ENCODE measurements around the gene DCD. TPM values are rescaled to one million over a fixed set of nuclear protein-coding genes. Genes with fewer than 3 reads are reported as not detected.
"Not testable (repeated sequence)": the region's sequence is repeated elsewhere in the genome, so short reads cannot be mapped to it uniquely, and the experiment has no call there.

DCD gene
- total RNA-seq, 4 donors from 2014 or later = not detected

GRCh38 chr12:54680374-54680773 is 32.2 kb upstream of the DCD start:
- H3K36me3 ChIP-seq = no peaks in the 10 kb centered on the region

DNA sequence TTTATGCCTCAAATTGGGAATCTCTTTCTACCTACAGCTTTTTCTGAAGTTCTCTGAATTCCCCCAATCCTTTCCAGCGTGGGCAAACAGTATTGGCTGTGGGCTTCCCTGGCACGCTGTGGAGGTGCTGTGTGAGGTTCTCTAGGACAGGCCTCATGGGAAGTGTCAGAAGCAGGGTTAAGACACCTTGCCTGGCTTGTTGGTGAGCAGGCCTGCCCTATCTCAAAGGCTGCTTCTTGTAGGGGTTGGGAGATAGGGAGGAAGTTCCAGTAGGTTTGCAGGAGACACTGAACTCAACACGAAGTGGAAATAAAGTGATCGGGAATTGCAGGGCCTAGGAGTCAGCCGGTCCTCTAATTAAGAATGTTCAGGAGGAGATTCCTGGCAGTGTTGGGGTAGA is 30.0 kb upstream of the DCD start:
- Histone ChIP-seq H3K4me1 (no peaks in the 10 kb centered on the region), H3K27me3 (peaks cover 29% of the 10 kb centered on the region), H3K9me3 (no peaks in the 10 kb centered on the region), H3K27ac (no peak overlapping the region), H3K36me3 (no peaks in the 10 kb centered on the region), H3K4me3 (no peak overlapping the region)
- no peak for TF ChIP-seq POLR2AphosphoS5 (IDR thresholded peaks at IDR 0.05)
- no peak for TF ChIP-seq POLR2A (IDR thresholded peaks at IDR 0.05)
- 60 to 64% methylated on average over 3 to 4 of the region's 5 CpGs for WGBS, 2 donors (ENCODE audit: low coverage in 1 of 2)
- no peak for ATAC-seq

More at GRCh38 chr12:54680374-54680773, 32.2 kb upstream of the DCD start:
- H3K4me1 ChIP-seq = no peaks in the 10 kb centered on the region
- peaks cover 47% of the 10 kb centered on the region for H3K27me3 ChIP-seq
- 38 to 43% methylated on average over 3 of the region's 3 CpGs for WGBS, 2 donors (ENCODE audit: low coverage in 1 of 2)
- ATAC-seq = no peak
- no peak overlapping the region for H3K4me3 ChIP-seq
- TF ChIP-seq POLR2AphosphoS5 (IDR thresholded peaks at IDR 0.05) (no peak), POLR2A (IDR thresholded peaks at IDR 0.05) (no peak), EP300 (IDR thresholded peaks at IDR 0.05) (no peak)
- TF ChIP-seq, protein P1, sequence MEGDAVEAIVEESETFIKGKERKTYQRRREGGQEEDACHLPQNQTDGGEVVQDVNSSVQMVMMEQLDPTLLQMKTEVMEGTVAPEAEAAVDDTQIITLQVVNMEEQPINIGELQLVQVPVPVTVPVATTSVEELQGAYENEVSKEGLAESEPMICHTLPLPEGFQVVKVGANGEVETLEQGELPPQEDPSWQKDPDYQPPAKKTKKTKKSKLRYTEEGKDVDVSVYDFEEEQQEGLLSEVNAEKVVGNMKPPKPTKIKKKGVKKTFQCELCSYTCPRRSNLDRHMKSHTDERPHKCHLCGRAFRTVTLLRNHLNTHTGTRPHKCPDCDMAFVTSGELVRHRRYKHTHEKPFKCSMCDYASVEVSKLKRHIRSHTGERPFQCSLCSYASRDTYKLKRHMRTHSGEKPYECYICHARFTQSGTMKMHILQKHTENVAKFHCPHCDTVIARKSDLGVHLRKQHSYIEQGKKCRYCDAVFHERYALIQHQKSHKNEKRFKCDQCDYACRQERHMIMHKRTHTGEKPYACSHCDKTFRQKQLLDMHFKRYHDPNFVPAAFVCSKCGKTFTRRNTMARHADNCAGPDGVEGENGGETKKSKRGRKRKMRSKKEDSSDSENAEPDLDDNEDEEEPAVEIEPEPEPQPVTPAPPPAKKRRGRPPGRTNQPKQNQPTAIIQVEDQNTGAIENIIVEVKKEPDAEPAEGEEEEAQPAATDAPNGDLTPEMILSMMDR (IDR thresholded peaks at IDR 0.05) = peak in 1 of 4 experiments; percentile 10
- H3K27ac ChIP-seq = no peak overlapping the region
- H3K9me3 ChIP-seq = no peaks in the 10 kb centered on the region

GRCh38 chr12:54667945-54668344 is 19.8 kb upstream of the DCD start:
- ATAC-seq = no peak
- Histone ChIP-seq H3K27me3 (peaks cover 3% of the 10 kb centered on the region), H3K4me3 (no peak overlapping the region), H3K27ac (no peak overlapping the region), H3K4me1 (no peaks in the 10 kb centered on the region), H3K36me3 (no peaks in the 10 kb centered on the region), H3K9me3 (no peaks in the 10 kb centered on the region)
- TF ChIP-seq POLR2A (IDR thresholded peaks at IDR 0.05) = no peak
- no peak for TF ChIP-seq EP300 (IDR thresholded peaks at IDR 0.05)
- no peak for TF ChIP-seq POLR2AphosphoS5 (IDR thresholded peaks at IDR 0.05)
- TF ChIP-seq, protein P1 (IDR thresholded peaks at IDR 0.05) = no peak
- 88 to 90% methylated on average over 3 to 5 of the region's 5 CpGs for WGBS, 2 donors (ENCODE audit: low coverage in 1 of 2)

DNA sequence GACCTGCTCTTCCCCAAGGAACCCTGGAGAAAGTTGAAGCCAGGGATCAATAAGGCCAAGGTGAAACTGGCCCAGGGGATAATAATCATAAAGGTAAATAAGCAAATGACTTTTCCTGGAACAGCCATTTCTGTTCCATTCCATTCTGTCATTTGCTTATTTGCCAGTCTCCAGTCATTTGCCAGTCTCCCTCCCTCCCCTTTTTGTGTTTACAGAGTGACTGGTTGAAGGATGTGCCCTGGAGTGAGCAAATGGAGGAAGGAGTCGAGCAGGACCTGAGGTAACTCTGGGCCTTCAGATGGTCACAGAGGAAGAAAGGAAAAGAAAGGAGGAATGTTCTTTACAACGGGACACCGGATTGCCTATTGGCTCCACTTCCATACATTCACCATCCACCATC is 17.8 kb upstream of the DCD start:
- H3K36me3 ChIP-seq = no peaks in the 10 kb centered on the region
- 14 to 72% methylated on average over 1 to 3 of the region's 3 CpGs for WGBS, 2 donors (ENCODE audit: low coverage in 1 of 2)
- no peaks in the 10 kb centered on the region for H3K4me1 ChIP-seq
- ATAC-seq = no peak
- no peak overlapping the region for H3K27ac ChIP-seq
- H3K4me3 ChIP-seq = no peak overlapping the region
- no peaks in the 10 kb centered on the region for H3K27me3 ChIP-seq
- no peaks in the 10 kb centered on the region for H3K9me3 ChIP-seq
- TF ChIP-seq, protein P1 (IDR thresholded peaks at IDR 0.05) = no peak
- TF ChIP-seq EP300 (IDR thresholded peaks at IDR 0.05) (no peak), POLR2AphosphoS5 (IDR thresholded peaks at IDR 0.05) (no peak), POLR2A (IDR thresholded peaks at IDR 0.05) (no peak)

DNA sequence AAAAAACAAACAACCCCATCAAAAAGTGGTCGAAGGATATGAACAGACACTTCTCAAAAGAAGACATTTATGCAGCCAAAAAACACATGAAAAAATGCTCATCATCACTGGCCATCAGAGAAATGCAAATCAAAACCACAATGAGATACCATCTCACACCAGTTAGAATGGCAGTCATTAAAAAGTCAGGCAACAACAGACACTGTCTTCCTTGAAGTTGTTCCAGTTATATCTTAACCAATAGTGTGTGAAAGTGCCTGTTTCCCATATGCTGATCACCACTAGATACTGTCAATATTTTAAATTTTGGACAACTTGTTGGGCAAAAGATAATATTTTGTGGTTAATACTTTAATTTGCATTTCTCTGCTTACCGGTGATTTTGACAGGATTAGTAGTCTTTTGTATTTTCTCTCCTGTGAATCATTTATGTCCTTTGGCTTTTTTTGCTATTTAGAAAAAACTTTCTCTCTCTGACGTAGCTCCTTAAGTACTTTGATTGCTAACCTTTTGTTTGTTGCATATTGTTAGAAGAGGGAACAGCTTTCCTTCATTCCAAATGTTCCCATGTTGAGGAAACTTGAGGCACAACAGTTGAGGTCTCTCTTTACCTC is 17.0 kb upstream of the DCD start:
- H3K9me3 ChIP-seq, H3K36me3 ChIP-seq, H3K27me3 ChIP-seq, H3K27ac ChIP-seq, ATAC-seq, H3K4me3 ChIP-seq, H3K4me1 ChIP-seq: not testable (repeated sequence)
- WGBS, 2 donors (ENCODE audit: low coverage in 1 of 2) = 67 to 79% methylated on average over 2 of the region's 3 CpGs

GRCh38 chr12:54663603-54664002 is 15.4 kb upstream of the DCD start:
- Histone ChIP-seq H3K36me3 (no peaks in the 10 kb centered on the region), H3K9me3 (no peaks in the 10 kb centered on the region), H3K27me3 (no peaks in the 10 kb centered on the region), H3K27ac (no peak overlapping the region), H3K4me1 (no peaks in the 10 kb centered on the region), H3K4me3 (no peak overlapping the region)
- no peak for ATAC-seq
- TF ChIP-seq, protein P1 (IDR thresholded peaks at IDR 0.05) = no peak
- TF ChIP-seq EP300 (IDR thresholded peaks at IDR 0.05) (no peak), POLR2AphosphoS5 (IDR thresholded peaks at IDR 0.05) (no peak), POLR2A (IDR thresholded peaks at IDR 0.05) (no peak)
- 74 to 79% methylated on average over 3 of the region's 3 CpGs for WGBS, 2 donors (ENCODE audit: low coverage in 1 of 2)

All from gastroesophageal sphincter (tissue), 4 donors.